ENCODE results near the gene AIG1. TPM values are rescaled to one million over a fixed set of nuclear protein-coding genes. Genes with fewer than 3 reads are reported as not detected.
A peak's percentile ranks its signal among the peaks of the same experiment; 100 is the strongest.

Gene AIG1
- total and polyA plus RNA-seq, 2 donors from 2014 or later = 57.3 to 146 TPM

GRCh38 chr6:143087856-143088255 lies 27.2 kb downstream of the AIG1 start:
- no peaks in the 10 kb centered on the region for H3K9me3 ChIP-seq (ENCODE audit: control insufficient read depth in 2 of 3, insufficient read depth in 1 of 3, low read length in 3 of 3)
- intact Hi-C loops (cut with DNase I) = no loop called here
- DNase-seq = peak in 2 of 5 donors; percentile 24 to 53
- no peak overlapping the region for H3K27ac ChIP-seq (ENCODE audit: low read depth in 2 of 2, low read length in 2 of 2)
- H3K9ac ChIP-seq (ENCODE audit: low read length in 3 of 3) = no peak overlapping the region
- H3K27me3 ChIP-seq (ENCODE audit: control insufficient read depth, insufficient read depth, low read length) = no peaks in the 10 kb centered on the region
- H3K4me3 ChIP-seq (ENCODE audit: low read length in 3 of 3) = no peak overlapping the region
- TF ChIP-seq CTCF (IDR thresholded peaks at IDR 0.05; ENCODE audit: borderline replicate concordance, extremely low read depth, insufficient read depth) = no peak
- FAIRE-seq = no peak
- H3K4me1 ChIP-seq (ENCODE audit: control insufficient read depth in 2 of 3, insufficient read depth in 2 of 3, low read depth in 1 of 3, low read length in 3 of 3) = no peaks in the 10 kb centered on the region
- no peaks in the 10 kb centered on the region for H3K36me3 ChIP-seq (ENCODE audit: control insufficient read depth in 2 of 3, insufficient read depth in 3 of 3, low read length in 3 of 3)

GRCh38 chr6:143090314-143091044 lies 29.8 kb downstream of the AIG1 start:
- Histone ChIP-seq H3K27me3 (ENCODE audit: control insufficient read depth, insufficient read depth, low read length) (no peaks in the 10 kb centered on the region), H3K27ac (ENCODE audit: low read depth in 2 of 2, low read length in 2 of 2) (no peak overlapping the region), H3K9ac (ENCODE audit: low read length in 3 of 3) (no peak overlapping the region), H3K4me3 (ENCODE audit: low read length in 3 of 3) (no peak overlapping the region), H3K9me3 (ENCODE audit: control insufficient read depth in 2 of 3, insufficient read depth in 1 of 3, low read length in 3 of 3) (no peaks in the 10 kb centered on the region), H3K4me1 (ENCODE audit: control insufficient read depth in 2 of 3, insufficient read depth in 2 of 3, low read depth in 1 of 3, low read length in 3 of 3) (no peaks in the 10 kb centered on the region), H3K36me3 (ENCODE audit: control insufficient read depth in 2 of 3, insufficient read depth in 3 of 3, low read length in 3 of 3) (no peaks in the 10 kb centered on the region)
- intact Hi-C loops (cut with DNase I) = no loop called here
- no peak for FAIRE-seq
- TF ChIP-seq CTCF (IDR thresholded peaks at IDR 0.05; ENCODE audit: borderline replicate concordance, extremely low read depth, insufficient read depth) = no peak
- DNase-seq = no peak

GRCh38 chr6:143092768-143093167 lies 32.1 kb downstream of the AIG1 start:
- Histone ChIP-seq H3K9ac (ENCODE audit: low read length in 3 of 3) (no peak overlapping the region), H3K4me3 (ENCODE audit: low read length in 3 of 3) (no peak overlapping the region), H3K27ac (ENCODE audit: low read depth in 2 of 2, low read length in 2 of 2) (no peak overlapping the region), H3K36me3 (ENCODE audit: control insufficient read depth in 2 of 3, insufficient read depth in 3 of 3, low read length in 3 of 3) (no peaks in the 10 kb centered on the region), H3K9me3 (ENCODE audit: control insufficient read depth in 2 of 3, insufficient read depth in 1 of 3, low read length in 3 of 3) (no peaks in the 10 kb centered on the region), H3K4me1 (ENCODE audit: control insufficient read depth in 2 of 3, insufficient read depth in 2 of 3, low read depth in 1 of 3, low read length in 3 of 3) (no peaks in the 10 kb centered on the region), H3K27me3 (ENCODE audit: control insufficient read depth, insufficient read depth, low read length) (no peaks in the 10 kb centered on the region)
- intact Hi-C loops (cut with DNase I) = no loop called here
- FAIRE-seq (no peak), DNase-seq (no peak)
- TF ChIP-seq CTCF (IDR thresholded peaks at IDR 0.05; ENCODE audit: borderline replicate concordance, extremely low read depth, insufficient read depth) = no peak

GRCh38 chr6:143093290-143093689 lies 32.6 kb downstream of the AIG1 start:
- DNase-seq (no peak), FAIRE-seq (no peak)
- no peaks in the 10 kb centered on the region for H3K4me1 ChIP-seq (ENCODE audit: control insufficient read depth in 2 of 3, insufficient read depth in 2 of 3, low read depth in 1 of 3, low read length in 3 of 3)
- intact Hi-C loops (cut with DNase I) = no loop called here
- no peak overlapping the region for H3K27ac ChIP-seq (ENCODE audit: low read depth in 2 of 2, low read length in 2 of 2)
- no peak overlapping the region for H3K4me3 ChIP-seq (ENCODE audit: low read length in 3 of 3)
- H3K36me3 ChIP-seq (ENCODE audit: control insufficient read depth in 2 of 3, insufficient read depth in 3 of 3, low read length in 3 of 3) = no peaks in the 10 kb centered on the region
- TF ChIP-seq CTCF (IDR thresholded peaks at IDR 0.05; ENCODE audit: borderline replicate concordance, extremely low read depth, insufficient read depth) = no peak
- H3K9me3 ChIP-seq (ENCODE audit: control insufficient read depth in 2 of 3, insufficient read depth in 1 of 3, low read length in 3 of 3) = no peaks in the 10 kb centered on the region
- no peak overlapping the region for H3K9ac ChIP-seq (ENCODE audit: low read length in 3 of 3)
- H3K27me3 ChIP-seq (ENCODE audit: control insufficient read depth, insufficient read depth, low read length) = no peaks in the 10 kb centered on the region
